K562 (cell line): ENCODE data around the gene PPFIA1. TPM values are rescaled to one million over a fixed set of nuclear protein-coding genes. Genes with fewer than 3 reads are reported as not detected.

Source experiments
- ATF3 ChIP-seq, 2 experiments: fragments of 450-650 bp in 1 of 2; sonication (generic) in 1 of 2; formaldehyde crosslinking in 1 of 2; IDR thresholded peaks in 1 of 2; conservative IDR thresholded peaks in 1 of 2; 2 replicates each; pipeline versions ENCODE4 v1.6.1 to v1.8.1; 2016 to 2023; ENCODE audit warnings: mild to moderate bottlenecking in 2 of 2, moderate library complexity in 2 of 2, inconsistent platforms in 1 of 2, missing genetic modification reagents in 1 of 2
- FOXK2 ChIP-seq, 2 experiments: fragments of 450-650 bp; IDR thresholded peaks in 1 of 2; conservative IDR thresholded peaks in 1 of 2; 2 replicates each; pipeline ENCODE4 v1.6.1; 2016; ENCODE audit warnings: low read depth in 2 of 2, mild to moderate bottlenecking in 1 of 2
- FUS ChIP-seq: fragments of 200-400 bp; formaldehyde crosslinking; optimal IDR thresholded peaks from 2 replicates; pipeline ENCODE3; 2017; ENCODE audit warnings: low read depth, low read length
- GABPA ChIP-seq: fragments of 200-800 bp; sonication (Bioruptor generic); conservative IDR thresholded peaks from 2 replicates; pipeline ENCODE4 v1.6.1; 2016; ENCODE audit warnings: low read depth, missing genetic modification characterization, missing compliant biosample characterization
- GATAD2B ChIP-seq: fragments of 450-650 bp; IDR thresholded peaks from 2 replicates; pipeline ENCODE4 v1.6.1; 2017; ENCODE audit warnings: mild to moderate bottlenecking, borderline replicate concordance
- GMEB1 ChIP-seq: fragments of 250-450 bp; sonication (Bioruptor Pico); IDR thresholded peaks from 2 replicates; pipeline ENCODE4 v1.4.0; 2020; ENCODE audit warnings: mild to moderate bottlenecking
- HMGN3 ChIP-seq: IDR thresholded peaks from 2 replicates; pipeline ENCODE4 v1.6.1; 2011; ENCODE audit warnings: borderline replicate concordance, low read depth, mild to moderate bottlenecking, mixed read lengths, low read length; ENCODE audit not compliant: insufficient read length; ENCODE audit errors: extremely low read depth
- JUNB ChIP-seq: fragments of 450-650 bp; formaldehyde crosslinking; conservative IDR thresholded peaks from 2 replicates; pipeline ENCODE4 v1.4.0; 2020; ENCODE audit warnings: mild to moderate bottlenecking
- KDM1A ChIP-seq, 2 experiments: fragments of 450-650 bp; IDR thresholded peaks; 2 replicates each; pipeline ENCODE4 v1.6.1; 2016; ENCODE audit warnings: mild to moderate bottlenecking in 2 of 2
- KDM2B ChIP-seq: fragments of 250-450 bp; sonication (Bioruptor Pico); IDR thresholded peaks from 2 replicates; pipeline ENCODE4 v1.8.0; 2021; ENCODE audit warnings: mild to moderate bottlenecking, moderate library complexity
- NR2C1 ChIP-seq, 2 experiments: fragments of 450-650 bp; IDR thresholded peaks; 2 replicates each; pipeline ENCODE4 v1.6.1; 2017; ENCODE audit warnings: mild to moderate bottlenecking in 2 of 2, antibody characterized with exemption in 1 of 2, inconsistent platforms in 1 of 2, missing compliant biosample characterization in 1 of 2, missing genetic modification characterization in 1 of 2
- NR4A1 ChIP-seq, 2 experiments: fragments of 250-450 bp in 1 of 2; fragments of 450-650 bp in 1 of 2; sonication (Bioruptor Pico) in 1 of 2; IDR thresholded peaks; 2 replicates each; pipeline versions ENCODE4 v1.4.0 to v1.6.1; 2016 to 2020; ENCODE audit warnings: mild to moderate bottlenecking in 2 of 2, missing compliant biosample characterization in 1 of 2, missing genetic modification characterization in 1 of 2, moderate library complexity in 1 of 2
- STAG1 ChIP-seq: sonication (generic); formaldehyde crosslinking; IDR thresholded peaks from 2 replicates; pipeline ENCODE4 v1.5.0; 2020; ENCODE audit warnings: missing genetic modification reagents, borderline replicate concordance
- ZFPM2 ChIP-seq: fragments of 250-450 bp; sonication (Bioruptor Pico); IDR thresholded peaks from 2 replicates; pipeline ENCODE4 v1.5.1; 2022; ENCODE audit warnings: mild to moderate bottlenecking
- ZNF408 ChIP-seq: fragments of 250-450 bp; sonication (Bioruptor Pico); IDR thresholded peaks from 2 replicates; pipeline ENCODE4 v1.4.0; 2020; ENCODE audit warnings: low read depth, mild to moderate bottlenecking, moderate library complexity
- polyA plus RNA-seq, 8 experiments: library from polyadenylated mRNA; depleted of rRNA in 4 of 8; stranded (reverse) in 5 of 8; unstranded in 3 of 8; fragments of >200 nt; fragmentation: Nextera tagmentation in 2 of 8; fragmentation: Illumina TruSeq in 1 of 8; extraction: Ambion mirVana in 2 of 8; extraction: Trizol in 1 of 8; gene quantifications; 2 replicates each; pipeline versions ENCODE4 v1.2.1 to v1.2.3, GENCODE V29; 2011 to 2014; ENCODE audit warnings: inconsistent platforms in 1 of 8, missing spikeins in 1 of 8
- total RNA-seq, 7 experiments: library from RNA; depleted of rRNA in 6 of 7; stranded (reverse); fragments of >200 nt in 6 of 7; fragmentation: Illumina TruSeq in 2 of 7; extraction: Trizol in 2 of 7; gene quantifications; 2 replicates each; pipeline versions ENCODE4 v1.2.1 to v1.2.3, GENCODE V29; 2011 to 2021; ENCODE audit warnings: low replicate concordance in 1 of 7

Gene PPFIA1
- total and polyA plus RNA-seq, 9 of the 15 experiments (the other 6 are each of a cell fraction or from before 2014, with no cell fraction given), result 9.9 to 41.5 (median 28.5) TPM

- TF ChIP-seq KDM2B (CRISPR knock-in tag), result no peak
- TF ChIP-seq GATAD2B, result peak; percentile 99
- TF ChIP-seq NR2C1 (IDR thresholded peaks at IDR 0.05), result peak; percentile 55; the same call in 1 of the 2 replicates
- peak; percentile 62; the same call in 1 of the 2 replicates for TF ChIP-seq NR2C1 (tag; IDR thresholded peaks at IDR 0.05)
- no peak for TF ChIP-seq ZNF408 (CRISPR knock-in tag)
- peak; percentile 99 for TF ChIP-seq HMGN3
- TF ChIP-seq KDM1A (IDR thresholded peaks at IDR 0.05), result peak; percentile 87 to 90
- TF ChIP-seq NR4A1 (CRISPR knock-in tag; IDR thresholded peaks at IDR 0.05), result no peak
- TF ChIP-seq NR4A1 (tag; IDR thresholded peaks at IDR 0.05), result peak; percentile 20; the same call in 1 of the 2 replicates
- TF ChIP-seq ATF3 (IDR thresholded peaks at IDR 0.05), result peak; percentile 97
- no peak; the same call in 1 of the 2 replicates for TF ChIP-seq ATF3 (CRISPR knock-in tag; conservative IDR thresholded peaks at IDR 0.05)
- TF ChIP-seq STAG1 (CRISPR knock-in tag), result no peak
- peak; percentile 89 to 90 for TF ChIP-seq FOXK2 (conservative IDR thresholded peaks at IDR 0.05 in 1 of 2, IDR thresholded peaks at IDR 0.05 in 1 of 2; ENCODE audit: low read depth in 2 of 2)
- TF ChIP-seq GMEB1, result peak; percentile 55; the same call in 1 of the 2 replicates
- TF ChIP-seq GABPA, result peak; percentile 74
- TF ChIP-seq FUS, result no peak
- no peak for TF ChIP-seq ZFPM2 (CRISPR knock-in tag)
- TF ChIP-seq JUNB (CRISPR knock-in tag), result 0 out of 2 replicates have a peak, but pooled peaks have one; percentile 15
- TF ChIP-seq, all 486 proteins: peak for 172
Observed at GRCh38 chr11:70420008-70420464, 149.5 kb downstream of the PPFIA1 start (continued).
